HEK293 (cell line): ENCODE data around the gene IRX3.

Source experiments
- CTCF ChIA-PET: fragments of 350-600 bp; formaldehyde crosslinking; extraction: SDS; loops from one replicate; lab custom pipeline; 2021; ENCODE audit warnings: antibody characterized with exemption; lab: Yijun Ruan, JAX
- POLR2A ChIA-PET: fragments of 300-600 bp; formaldehyde crosslinking; extraction: SDS; loops from one replicate; lab custom pipeline; 2020; ENCODE audit warnings: antibody characterized with exemption, inconsistent platforms; lab: Yijun Ruan, JAX
- H3K27ac ChIP-seq: fragments of 200-500 bp; sonication (Bioruptor generic); 2 replicates; pipeline ENCODE4 v1.5.1; 2014; ENCODE audit warnings: low read depth, low read length, control low read depth, inconsistent platforms; ENCODE audit errors: extremely low read depth
- H3K36me3 ChIP-seq, 2 experiments: fragments of 200-500 bp in 1 of 2; sonication (Bioruptor generic) in 1 of 2; 1 replicate in 1 of 2; 2 replicates in 1 of 2; pipeline ENCODE4 v1.5.1; 2014 to 2017; ENCODE audit warnings: inconsistent platforms in 2 of 2, low read length in 2 of 2; ENCODE audit not compliant: control insufficient read depth in 2 of 2, insufficient read depth in 1 of 2
- H3K4me1 ChIP-seq: fragments of 200-500 bp; sonication (Bioruptor generic); 2 replicates; pipeline ENCODE4 v1.5.1; 2014; ENCODE audit warnings: mild to moderate bottlenecking, low read length, inconsistent platforms; ENCODE audit not compliant: control insufficient read depth, insufficient read depth
- H3K4me3 ChIP-seq: 2 replicates; pipeline ENCODE4 v1.5.1; 2011; ENCODE audit warnings: low read depth, mild to moderate bottlenecking, control low read depth, low read length, moderate library complexity
- H3K9me3 ChIP-seq: fragments of 200-500 bp; sonication (Bioruptor generic); 2 replicates; pipeline ENCODE4 v1.5.1; 2014; ENCODE audit warnings: low read depth, low read length, inconsistent platforms; ENCODE audit not compliant: control insufficient read depth, insufficient read depth
- ATF2 ChIP-seq: fragments of 450-650 bp; formaldehyde crosslinking; IDR thresholded peaks from 2 replicates; pipeline ENCODE4 v1.5.1; 2016; ENCODE audit warnings: missing biosample characterization, missing genetic modification characterization, low read depth
- BCL11B ChIP-seq: fragments of 450-650 bp; formaldehyde crosslinking; IDR thresholded peaks from 2 replicates; pipeline ENCODE4 v1.5.1; 2016; ENCODE audit warnings: low read depth, missing biosample characterization, missing genetic modification characterization
- GLI4 ChIP-seq: fragments of 450-650 bp; formaldehyde crosslinking; IDR thresholded peaks from 2 replicates; pipeline ENCODE4 v1.5.1; 2016; ENCODE audit warnings: missing biosample characterization, missing genetic modification characterization
- SP3 ChIP-seq: fragments of 450-650 bp; formaldehyde crosslinking; IDR thresholded peaks from 2 replicates; pipeline ENCODE4 v1.5.1; 2016; ENCODE audit warnings: missing biosample characterization, missing genetic modification characterization
- TCF7L2 ChIP-seq: IDR thresholded peaks from 2 replicates; pipeline ENCODE4 v1.6.1; 2011; ENCODE audit warnings: low read depth, mild to moderate bottlenecking, inconsistent platforms, low read length, moderate library complexity, borderline replicate concordance
- ZBTB6 ChIP-seq: fragments of 450-650 bp; formaldehyde crosslinking; IDR thresholded peaks from 2 replicates; pipeline ENCODE4 v1.5.1; 2017; ENCODE audit warnings: missing biosample characterization, missing genetic modification characterization
- ZFP69B ChIP-seq: fragments of 450-650 bp; formaldehyde crosslinking; IDR thresholded peaks from 2 replicates; pipeline ENCODE4 v1.5.1; 2016; ENCODE audit warnings: missing biosample characterization, missing genetic modification characterization
- ZNF280C ChIP-seq: fragments of 450-650 bp; formaldehyde crosslinking; IDR thresholded peaks from 2 replicates; pipeline ENCODE4 v1.5.1; 2016; ENCODE audit warnings: missing biosample characterization, missing genetic modification characterization
- ZNF341 ChIP-seq: fragments of 450-650 bp; formaldehyde crosslinking; IDR thresholded peaks from 2 replicates; pipeline ENCODE4; 2016; ENCODE audit warnings: low read depth, missing biosample characterization, missing genetic modification characterization
- ZNF391 ChIP-seq: fragments of 450-650 bp; formaldehyde crosslinking; IDR thresholded peaks from 2 replicates; pipeline ENCODE4 v1.5.1; 2016; ENCODE audit warnings: low read depth, missing biosample characterization, missing genetic modification characterization, borderline replicate concordance
- ZNF510 ChIP-seq: fragments of 450-650 bp; formaldehyde crosslinking; IDR thresholded peaks from 2 replicates; pipeline ENCODE4 v1.5.1; 2018; ENCODE audit warnings: mild to moderate bottlenecking, missing genetic modification characterization, missing biosample characterization; ENCODE audit not compliant: insufficient replicate concordance
- ZNF513 ChIP-seq: fragments of 450-650 bp; IDR thresholded peaks from 2 replicates; pipeline ENCODE4 v1.5.1; 2018; ENCODE audit warnings: missing biosample characterization, missing genetic modification characterization
- ZNF585B ChIP-seq: fragments of 450-650 bp; formaldehyde crosslinking; IDR thresholded peaks from 2 replicates; pipeline ENCODE4 v1.5.1; 2016; ENCODE audit warnings: missing biosample characterization, missing genetic modification characterization
- ZNF621 ChIP-seq: fragments of 450-650 bp; formaldehyde crosslinking; IDR thresholded peaks from 2 replicates; pipeline ENCODE4 v1.5.1; 2017; ENCODE audit warnings: missing biosample characterization, missing genetic modification characterization
- ZNF692 ChIP-seq: fragments of 450-650 bp; formaldehyde crosslinking; IDR thresholded peaks from 2 replicates; pipeline ENCODE4 v1.5.1; 2016; ENCODE audit warnings: missing biosample characterization, missing genetic modification characterization
- ZNF704 ChIP-seq: fragments of 450-650 bp; formaldehyde crosslinking; IDR thresholded peaks from 2 replicates; pipeline ENCODE4 v1.5.1; 2016; ENCODE audit warnings: missing biosample characterization, missing genetic modification characterization
- ZSCAN18 ChIP-seq: fragments of 450-650 bp; formaldehyde crosslinking; IDR thresholded peaks from 2 replicates; pipeline ENCODE4 v1.5.1; 2016; ENCODE audit warnings: missing biosample characterization, missing genetic modification characterization

Gene IRX3

GRCh38 chr16:54240271-54241129, 46.1 kb downstream of the IRX3 start:
- ChIA-PET CTCF (interaction anchor here (0.7 kb wide), 1 partner anchor 470 kb away, joined by 3 read pairs; no protein-coding TSS in a partner anchor), POLR2A (no interaction called here)
- no peaks in the 10 kb centered on the region for H3K36me3 ChIP-seq
- H3K9me3 ChIP-seq = no peaks in the 10 kb centered on the region
- peaks cover 11% of the 10 kb centered on the region for H3K4me1 ChIP-seq
- H3K27ac ChIP-seq = no peak overlapping the region
- H3K4me3 ChIP-seq = no peak overlapping the region
- TF ChIP-seq ATF2 (no peak), GLI4 (tag by site-specific recombination) (no peak), ZNF510 (tag by site-specific recombination) (no peak), ZBTB6 (tag by site-specific recombination) (no peak), ZNF621 (no peak), ZNF391 (tag by site-specific recombination) (no peak), ZNF341 (tag by site-specific recombination) (no peak), ZFP69B (no peak), TCF7L2 (no peak), ZNF513 (tag by site-specific recombination) (no peak), ZNF280C (tag by site-specific recombination) (no peak), ZNF704 (tag by site-specific recombination) (no peak), BCL11B (tag by site-specific recombination) (no peak)

GRCh38 chr16:54239456-54239855, 47.1 kb downstream of the IRX3 start:
- CTCF ChIA-PET = no interaction called here

More at GRCh38 chr16:54239456-54239855, 47.1 kb downstream of the IRX3 start:
- H3K36me3 ChIP-seq = no peaks in the 10 kb centered on the region
- H3K9me3 ChIP-seq = no peaks in the 10 kb centered on the region
- TF ChIP-seq ZNF692 (tag by site-specific recombination) = no peak
- no peak for TF ChIP-seq SP3 (tag by site-specific recombination)
- no peak for TF ChIP-seq ZNF585B (tag by site-specific recombination)
- TF ChIP-seq TCF7L2 = no peak
- no peak for TF ChIP-seq ZSCAN18 (tag by site-specific recombination)
- TF ChIP-seq, all 188 proteins: peak for 0
- H3K27ac ChIP-seq = no peak overlapping the region
- POLR2A ChIA-PET = no interaction called here
- peaks cover 7% of the 10 kb centered on the region for H3K4me1 ChIP-seq
- H3K4me3 ChIP-seq = no peak overlapping the region
